ENCODE measurements around the gene FTO.

- TF ChIP-seq CTCF (conservative IDR thresholded peaks at IDR 0.05) (no peak), ZFX (IDR thresholded peaks at IDR 0.05) (no peak)
These were observed 493.8 kb downstream of the FTO start for GRCh38 chr16:54197758-54198157.
